Measurements from ENCODE around the gene MYH16. TPM values are rescaled to one million over a fixed set of nuclear protein-coding genes. Genes with fewer than 3 reads are reported as not detected.

Gene MYH16
- total and polyA plus RNA-seq, 7 experiments from 2014 or later = not detected

DNA sequence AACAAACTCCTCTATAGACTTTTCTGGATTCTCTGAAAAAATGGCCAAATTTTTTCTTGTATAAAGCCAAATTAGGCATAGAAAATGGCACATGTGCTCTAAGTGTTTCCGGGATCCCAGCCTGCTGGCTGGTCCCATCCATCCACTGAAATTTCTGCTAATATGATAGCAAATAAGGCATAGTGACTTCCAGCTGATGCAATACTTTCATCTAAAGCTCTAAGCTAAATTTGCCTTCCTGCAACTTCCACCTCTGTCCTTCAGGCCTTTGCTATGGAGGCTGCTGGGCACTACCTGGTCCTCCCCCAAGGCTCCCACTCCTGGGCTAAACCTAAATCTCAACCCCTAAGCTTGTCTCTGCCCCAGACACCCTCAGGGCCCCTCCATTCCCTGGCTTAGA, 20.5 kb downstream of the MYH16 start:
- Histone ChIP-seq H3K27ac (ENCODE audit: low read depth, low read length) (no peak overlapping the region), H3K27me3 (ENCODE audit: control insufficient read depth in 2 of 2, insufficient read depth in 2 of 2, low read length in 2 of 2) (no peaks in the 10 kb centered on the region), H3K4me1 (ENCODE audit: control insufficient read depth in 2 of 2, insufficient read depth in 2 of 2, low read length in 2 of 2) (no peaks in the 10 kb centered on the region), H3K9me3 (ENCODE audit: control insufficient read depth in 2 of 3, low read length in 3 of 3) (no peaks in the 10 kb centered on the region), H3K36me3 (ENCODE audit: control insufficient read depth in 2 of 3, insufficient read depth in 3 of 3, low read length in 3 of 3) (no peaks in the 10 kb centered on the region), H3K4me3 (ENCODE audit: low read length) (no peak overlapping the region)
- Mint-ChIP-seq H3K36me3 (no peaks in the 10 kb centered on the region), H3K9me3 (no peaks in the 10 kb centered on the region), H3K4me3 (no peak overlapping the region), H3K27me3 (no peaks in the 10 kb centered on the region), H3K27ac (no peak overlapping the region), H3K4me1 (no peaks in the 10 kb centered on the region)
- no peak for ATAC-seq
- no peak for DNase-seq
- ChIA-PET CTCF (interaction anchor here (0.6 kb wide), 1 partner anchor 71 kb away, joined by 5 read pairs; no protein-coding TSS in a partner anchor), POLR2A (interaction anchor here (0.6 kb wide), 1 partner anchor 185 kb away, joined by 3 read pairs; no protein-coding TSS in a partner anchor)
- intact Hi-C loops (cut with micrococcal nuclease) = no loop called here

DNA sequence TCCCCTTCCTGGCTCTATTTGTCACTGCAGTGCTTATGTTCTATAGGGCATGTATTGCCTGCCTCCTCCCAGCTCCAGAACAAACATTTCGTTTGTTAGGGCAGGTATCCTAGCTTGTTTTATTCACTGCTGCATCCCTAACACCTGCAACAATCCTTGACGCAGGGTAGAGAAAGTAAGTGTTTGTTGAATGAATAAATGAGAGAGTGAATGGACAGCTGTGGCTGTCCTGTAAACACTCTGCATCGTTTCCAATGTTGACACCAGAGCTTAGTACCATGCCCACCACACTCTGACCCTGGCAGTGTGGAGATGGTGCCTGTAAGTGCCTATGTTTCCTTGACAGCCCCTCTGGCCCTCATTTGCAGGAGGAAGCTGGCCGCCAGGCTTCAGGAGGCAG, 21.0 kb downstream of the MYH16 start:
- DNase-seq (no peak), ATAC-seq (no peak)
- intact Hi-C loops (cut with micrococcal nuclease) = no loop called here
- Histone ChIP-seq H3K36me3 (ENCODE audit: control insufficient read depth in 2 of 3, insufficient read depth in 3 of 3, low read length in 3 of 3) (no peaks in the 10 kb centered on the region), H3K9me3 (ENCODE audit: control insufficient read depth in 2 of 3, low read length in 3 of 3) (no peaks in the 10 kb centered on the region), H3K27ac (ENCODE audit: low read depth, low read length) (no peak overlapping the region), H3K27me3 (ENCODE audit: control insufficient read depth in 2 of 2, insufficient read depth in 2 of 2, low read length in 2 of 2) (no peaks in the 10 kb centered on the region), H3K4me3 (ENCODE audit: low read length) (no peak overlapping the region), H3K4me1 (ENCODE audit: control insufficient read depth in 2 of 2, insufficient read depth in 2 of 2, low read length in 2 of 2) (no peaks in the 10 kb centered on the region)
- Mint-ChIP-seq H3K27ac (no peak overlapping the region), H3K4me3 (no peak overlapping the region), H3K4me1 (no peaks in the 10 kb centered on the region), H3K36me3 (no peaks in the 10 kb centered on the region), H3K9me3 (no peaks in the 10 kb centered on the region), H3K27me3 (no peaks in the 10 kb centered on the region)
- ChIA-PET POLR2A (no interaction called here), CTCF (interaction anchor here (0.6 kb wide), 1 partner anchor 70 kb away, joined by 5 read pairs; no protein-coding TSS in a partner anchor)

DNA sequence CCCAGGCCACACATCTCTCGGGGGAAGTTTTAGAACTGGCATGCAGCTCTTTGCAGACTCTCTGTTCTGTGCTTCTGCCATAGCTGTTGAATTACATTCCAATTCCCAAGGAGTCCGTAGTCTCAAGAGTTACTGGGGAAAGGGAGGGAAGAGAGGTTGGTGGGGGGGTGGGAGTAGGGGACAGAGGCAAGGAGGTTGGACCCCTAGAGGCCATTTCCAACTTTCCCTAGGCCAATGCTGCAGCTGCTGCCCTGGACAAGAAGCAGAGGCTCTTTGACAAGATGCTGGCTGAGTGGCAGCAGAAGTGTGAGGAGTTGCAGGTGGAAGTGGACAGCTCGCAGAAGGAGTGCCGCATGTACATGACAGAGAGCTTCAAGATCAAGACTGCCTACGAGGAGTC, 23.8 kb downstream of the MYH16 start:
- Mint-ChIP-seq H3K4me3 (no peak overlapping the region), H3K27me3 (no peaks in the 10 kb centered on the region), H3K36me3 (no peaks in the 10 kb centered on the region), H3K4me1 (no peaks in the 10 kb centered on the region), H3K27ac (no peak overlapping the region), H3K9me3 (no peaks in the 10 kb centered on the region)
- ChIA-PET CTCF (no interaction called here), POLR2A (no interaction called here)
- ATAC-seq = no peak
- Histone ChIP-seq H3K9me3 (ENCODE audit: control insufficient read depth in 2 of 3, low read length in 3 of 3) (no peaks in the 10 kb centered on the region), H3K36me3 (ENCODE audit: control insufficient read depth in 2 of 3, insufficient read depth in 3 of 3, low read length in 3 of 3) (no peaks in the 10 kb centered on the region), H3K27me3 (ENCODE audit: control insufficient read depth in 2 of 2, insufficient read depth in 2 of 2, low read length in 2 of 2) (no peaks in the 10 kb centered on the region), H3K4me3 (ENCODE audit: low read length) (no peak overlapping the region), H3K4me1 (ENCODE audit: control insufficient read depth in 2 of 2, insufficient read depth in 2 of 2, low read length in 2 of 2) (no peaks in the 10 kb centered on the region), H3K27ac (ENCODE audit: low read depth, low read length) (no peak overlapping the region)
- no peak for DNase-seq
- intact Hi-C loops (cut with micrococcal nuclease) = no loop called here

DNA sequence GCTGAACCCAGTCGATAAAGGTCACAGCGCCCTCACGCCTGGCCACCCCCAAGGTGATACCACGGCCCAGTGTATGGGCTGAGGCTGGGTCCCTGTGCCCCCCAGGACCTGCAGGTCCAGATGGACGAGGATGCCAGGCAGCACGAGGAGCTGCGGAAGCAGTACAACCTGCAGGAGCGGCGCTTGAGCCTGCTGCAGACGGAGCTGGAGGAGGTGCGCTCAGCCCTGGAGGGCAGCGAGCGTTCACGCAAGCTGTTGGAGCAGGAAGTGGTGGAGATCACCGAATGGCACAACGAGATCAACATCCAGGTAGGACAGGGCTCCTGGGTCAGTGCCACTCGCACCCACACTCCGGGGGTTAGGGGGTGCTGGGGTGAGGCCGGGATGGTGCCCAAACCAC, 28.9 kb downstream of the MYH16 start:
- Mint-ChIP-seq H3K9me3 (no peaks in the 10 kb centered on the region), H3K4me3 (no peak overlapping the region), H3K36me3 (no peaks in the 10 kb centered on the region), H3K4me1 (no peaks in the 10 kb centered on the region), H3K27ac (no peak overlapping the region), H3K27me3 (no peaks in the 10 kb centered on the region)
- Histone ChIP-seq H3K36me3 (ENCODE audit: control insufficient read depth in 2 of 3, insufficient read depth in 3 of 3, low read length in 3 of 3) (no peaks in the 10 kb centered on the region), H3K9me3 (ENCODE audit: control insufficient read depth in 2 of 3, low read length in 3 of 3) (no peaks in the 10 kb centered on the region), H3K27ac (ENCODE audit: low read depth, low read length) (no peak overlapping the region), H3K4me1 (ENCODE audit: control insufficient read depth in 2 of 2, insufficient read depth in 2 of 2, low read length in 2 of 2) (no peaks in the 10 kb centered on the region), H3K27me3 (ENCODE audit: control insufficient read depth in 2 of 2, insufficient read depth in 2 of 2, low read length in 2 of 2) (no peaks in the 10 kb centered on the region), H3K4me3 (ENCODE audit: low read length) (no peak overlapping the region)
- CTCF ChIA-PET = no interaction called here
- no peak for ATAC-seq
- no peak for DNase-seq
- intact Hi-C loops (cut with micrococcal nuclease) = no loop called here
- POLR2A ChIA-PET = no interaction called here

DNA sequence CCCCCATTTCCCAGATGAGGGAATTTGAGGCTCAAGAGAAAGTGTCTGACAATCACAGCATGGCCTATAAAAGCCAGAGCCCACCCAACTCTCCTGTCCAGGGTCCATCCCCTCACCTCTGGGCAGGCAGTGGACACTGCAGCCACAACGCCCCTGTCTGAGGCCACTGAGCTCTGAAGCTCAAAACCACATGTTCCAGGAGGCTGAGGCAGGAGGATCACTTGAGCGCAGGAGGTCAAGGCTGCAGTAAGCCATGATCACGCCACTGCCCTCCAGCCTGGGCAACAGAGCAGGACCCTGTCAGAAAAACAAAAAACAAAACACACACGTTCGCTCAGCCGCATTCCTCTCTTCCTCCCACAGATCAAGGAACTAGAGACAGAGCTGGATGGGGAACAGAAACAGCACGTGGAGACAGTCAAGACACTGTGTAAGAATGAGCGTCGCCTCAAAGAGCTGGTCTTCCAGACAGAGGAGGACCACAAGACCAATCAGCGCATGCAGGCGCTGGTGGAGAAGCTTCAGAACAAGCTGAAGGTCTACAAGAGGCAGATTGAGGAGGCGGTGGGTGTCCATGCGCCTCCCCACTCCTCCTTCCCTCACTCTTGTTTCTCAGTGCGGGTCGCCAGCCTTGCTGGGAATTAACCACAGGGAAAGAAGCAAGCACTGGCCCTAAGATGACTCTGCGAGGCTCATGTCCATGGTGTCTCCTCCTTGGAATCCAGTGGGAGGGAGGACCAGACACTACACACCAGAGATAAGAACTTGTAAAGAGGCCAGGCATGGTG, 33.0 kb downstream of the MYH16 start:
- peaks cover 0 to 2% (median 0%) of the 10 kb centered on the region in 5 donors for H3K36me3 Mint-ChIP-seq
- Histone ChIP-seq H3K27ac (ENCODE audit: low read depth, low read length) (no peak overlapping the region), H3K27me3 (ENCODE audit: control insufficient read depth in 2 of 2, insufficient read depth in 2 of 2, low read length in 2 of 2) (no peaks in the 10 kb centered on the region), H3K4me3 (ENCODE audit: low read length) (no peak overlapping the region), H3K36me3 (ENCODE audit: control insufficient read depth in 2 of 3, insufficient read depth in 3 of 3, low read length in 3 of 3) (no peaks in the 10 kb centered on the region), H3K9me3 (ENCODE audit: control insufficient read depth in 2 of 3, low read length in 3 of 3) (no peaks in the 10 kb centered on the region), H3K4me1 (ENCODE audit: control insufficient read depth in 2 of 2, insufficient read depth in 2 of 2, low read length in 2 of 2) (no peaks in the 10 kb centered on the region)
- no peak overlapping the region for H3K4me3 Mint-ChIP-seq
- H3K4me1 Mint-ChIP-seq = no peaks in the 10 kb centered on the region
- no peak overlapping the region for H3K27ac Mint-ChIP-seq
- no peak for DNase-seq
- intact Hi-C loops (cut with micrococcal nuclease) = no loop called here
- ATAC-seq = no peak
- peaks cover 0 to 4% (median 2%) of the 10 kb centered on the region in 11 donors for H3K9me3 Mint-ChIP-seq
- POLR2A ChIA-PET = no interaction called here
- CTCF ChIA-PET = interaction anchor here (0.5 to 0.9 kb wide), 2 partner anchors 265 to 1838 kb away, joined by 3 to 4 read pairs; no protein-coding TSS in a partner anchor
- no peaks in the 10 kb centered on the region for H3K27me3 Mint-ChIP-seq

DNA sequence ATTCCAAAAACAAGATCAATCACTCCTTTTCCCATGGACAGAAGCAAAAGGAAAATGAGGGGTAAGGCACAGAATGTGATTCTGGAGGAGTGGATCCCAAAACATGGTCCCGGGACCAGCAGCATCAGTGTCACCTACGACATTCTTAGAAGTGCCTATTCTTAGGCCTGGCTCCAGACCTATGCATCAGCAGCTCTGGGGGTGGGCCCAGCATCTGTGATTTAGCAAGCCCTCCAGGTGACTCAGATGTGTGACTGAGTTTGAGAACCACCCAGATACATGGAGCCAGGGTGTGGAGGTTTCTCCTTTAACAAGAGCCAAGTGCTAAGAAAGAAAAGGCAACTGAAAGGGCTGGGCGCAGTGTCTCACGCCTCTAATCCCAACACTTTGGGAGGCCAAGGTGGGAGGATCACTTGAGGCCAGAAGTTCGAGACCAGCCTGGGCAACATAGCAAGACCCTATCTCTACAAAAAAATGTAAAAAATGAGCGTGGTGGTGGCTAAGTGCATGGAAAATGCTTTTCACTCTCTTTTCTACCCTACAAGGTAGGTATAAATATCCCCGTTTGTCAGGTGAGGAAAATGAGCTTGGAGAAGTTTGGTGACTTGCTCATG, 35.9 kb downstream of the MYH16 start:
- no peaks in the 10 kb centered on the region for H3K27me3 ChIP-seq (ENCODE audit: control insufficient read depth in 2 of 2, insufficient read depth in 2 of 2, low read length in 2 of 2)
- no peak overlapping the region for H3K4me3 ChIP-seq (ENCODE audit: low read length)
- peaks cover 0 to 3% of the 10 kb centered on the region in 2 donors for H3K4me1 ChIP-seq (ENCODE audit: control insufficient read depth in 2 of 2, insufficient read depth in 2 of 2, low read length in 2 of 2)
- DNase-seq (no peak), ATAC-seq (no peak)
- intact Hi-C loops (cut with micrococcal nuclease) = no loop called here
- no peak overlapping the region for H3K27ac ChIP-seq (ENCODE audit: low read depth, low read length)
- Mint-ChIP-seq H3K4me1 (peaks cover 0 to 8% (median 4%) of the 10 kb centered on the region in 7 donors), H3K36me3 (peaks cover 0 to 2% (median 0%) of the 10 kb centered on the region in 5 donors), H3K4me3 (no peak overlapping the region), H3K27ac (no peak overlapping the region), H3K9me3 (peaks cover 0 to 4% (median 2%) of the 10 kb centered on the region in 11 donors), H3K27me3 (peaks cover 0 to 3% (median 0%) of the 10 kb centered on the region in 5 donors)
- ChIA-PET POLR2A (no interaction called here), CTCF (interaction anchor here (1.1 kb wide), 2 partner anchors 18 to 268 kb away, joined by 3 read pairs; no protein-coding TSS in a partner anchor)
- no peaks in the 10 kb centered on the region for H3K36me3 ChIP-seq (ENCODE audit: control insufficient read depth in 2 of 3, insufficient read depth in 3 of 3, low read length in 3 of 3)
- H3K9me3 ChIP-seq (ENCODE audit: control insufficient read depth in 2 of 3, low read length in 3 of 3) = no peaks in the 10 kb centered on the region

Data from naive thymus-derived CD4-positive, alpha-beta T cell (primary cell).